GM23248 (cell line): ENCODE results near the gene ARHGEF1. TPM values are rescaled to one million over a fixed set of nuclear protein-coding genes. Genes with fewer than 3 reads are reported as not detected.

ENCODE experiments used
- DNase-seq: peaks from one replicate; pipeline ENCODE4 v3.0.0-alpha.2; 2015
- H2AFZ ChIP-seq: fragments of 200-600 bp; sonication (generic); 2 replicates; pipeline ENCODE4 v1.6.1; 2016; ENCODE audit warnings: antibody characterized with exemption
- H3F3A ChIP-seq: fragments of 200-600 bp; sonication (generic); 2 replicates; pipeline ENCODE4 v1.6.1; 2016; ENCODE audit warnings: mild to moderate bottlenecking, antibody characterized with exemption, mixed run types; ENCODE audit not compliant: insufficient read depth
- H3K27ac ChIP-seq: fragments of 200-600 bp; sonication (generic); 2 replicates; pipeline ENCODE4 v1.5.1; 2016; ENCODE audit warnings: mild to moderate bottlenecking
- H3K27me3 ChIP-seq: fragments of 200-600 bp; sonication (generic); replicated peaks from 2 replicates; pipeline ENCODE4 v1.6.1; 2016; ENCODE audit warnings: mild to moderate bottlenecking; ENCODE audit not compliant: insufficient read depth
- H3K36me3 ChIP-seq: fragments of 200-600 bp; sonication (generic); 2 replicates; pipeline ENCODE4 v1.6.1; 2016; ENCODE audit warnings: low read depth, mild to moderate bottlenecking
- H3K4me1 ChIP-seq: fragments of 200-600 bp; sonication (generic); 2 replicates; pipeline ENCODE4 v1.6.1; 2016; ENCODE audit warnings: mild to moderate bottlenecking; ENCODE audit not compliant: insufficient read depth
- H3K4me2 ChIP-seq: fragments of 200-600 bp; sonication (generic); one replicate; pipeline ENCODE4 v1.6.1; 2016; ENCODE audit warnings: mild to moderate bottlenecking; ENCODE audit not compliant: unreplicated experiment
- H3K4me3 ChIP-seq: fragments of 200-600 bp; sonication (generic); 2 replicates; pipeline ENCODE4 v1.5.1; 2016; ENCODE audit warnings: mild to moderate bottlenecking
- H3K79me2 ChIP-seq: fragments of 200-600 bp; sonication (generic); 2 replicates; pipeline ENCODE4 v1.6.1; 2016; ENCODE audit warnings: mild to moderate bottlenecking; ENCODE audit not compliant: insufficient read depth
- H3K9ac ChIP-seq: fragments of 200-600 bp; sonication (generic); 2 replicates; pipeline ENCODE4 v1.6.1; 2016; ENCODE audit warnings: mild to moderate bottlenecking
- H3K9me2 ChIP-seq: fragments of 200-600 bp; sonication (generic); 2 replicates; pipeline ENCODE4 v1.6.1; 2016; ENCODE audit warnings: mixed run types, mild to moderate bottlenecking, moderate library complexity; ENCODE audit not compliant: insufficient read depth
- H3K9me3 ChIP-seq: fragments of 200-600 bp; sonication (generic); one replicate; pipeline ENCODE4 v1.6.1; 2017; ENCODE audit warnings: low read depth
- H4K20me1 ChIP-seq: fragments of 200-600 bp; sonication (generic); 2 replicates; pipeline ENCODE4 v1.6.0; 2016; ENCODE audit not compliant: insufficient read depth
- EZH2 ChIP-seq: fragments of 200-600 bp; sonication (generic); IDR thresholded peaks from 2 replicates; pipeline ENCODE4 v1.6.1; 2018; ENCODE audit warnings: antibody characterized with exemption, mild to moderate bottlenecking; ENCODE audit not compliant: insufficient read depth, poor library complexity, severe bottlenecking
- EZH2phosphoT487 ChIP-seq: fragments of 200-600 bp; sonication (generic); IDR thresholded peaks from 2 replicates; pipeline ENCODE4 v1.6.1; 2018; ENCODE audit warnings: antibody characterized with exemption, moderate library complexity, mild to moderate bottlenecking, low read depth; ENCODE audit not compliant: insufficient read depth
- WGBS, 2 experiments: methylation state at CpG; one replicate each; pipeline ENCODE4 v1.1.6; 2015 to 2017; ENCODE audit warnings: low lambda C conversion rate in 2 of 2, low coverage in 1 of 2; ENCODE audit errors: missing lambda C conversion rate in 2 of 2; 5-methylcytosine and 5-hydroxymethylcytosine counted together
- in situ Hi-C: fragments of 300-500 bp; cut with MboI; formaldehyde crosslinking; loops from 2 replicates; pipeline ENCODE4 v1.15.0; 2020
- polyA plus RNA-seq: library from polyadenylated mRNA; unstranded; fragments of >200 nt; fragmentation: Nextera tagmentation; extraction: Ambion mirVana; gene quantifications from 2 replicates; pipeline ENCODE4 v1.2.1, GENCODE V29; 2016
- total RNA-seq: library from RNA; depleted of rRNA; stranded (reverse); fragments of >200 nt; shearing (Covaris generic); gene quantifications from 2 replicates; pipeline ENCODE4 v1.2.3, GENCODE V29; 2014

ARHGEF1 gene
- total and polyA plus RNA-seq, 2 experiments from 2014 or later = 46.2 to 49.6 TPM

- in situ Hi-C loops = no loop called here
- DNase-seq = no peak
Observed at GRCh38 chr19:41922585-41922984, 39.6 kb downstream of the ARHGEF1 start.

GRCh38 chr19:41923045-41923788 is 40.2 kb downstream of the ARHGEF1 start:
- no peak overlapping the region for H3K9ac ChIP-seq
- H2AFZ ChIP-seq = no peak overlapping the region
- H3K27ac ChIP-seq = no peak overlapping the region
- H3K9me3 ChIP-seq = no peaks in the 10 kb centered on the region
- H3K27me3 ChIP-seq = peaks cover 64% of the 10 kb centered on the region
- H3K4me3 ChIP-seq = no peak overlapping the region
- no peaks in the 10 kb centered on the region for H3F3A ChIP-seq
- no peaks in the 10 kb centered on the region for H3K79me2 ChIP-seq
- no peaks in the 10 kb centered on the region for H3K4me1 ChIP-seq
- no peaks in the 10 kb centered on the region for H4K20me1 ChIP-seq
- TF ChIP-seq EZH2phosphoT487 = no peak
- TF ChIP-seq EZH2 = no peak
- in situ Hi-C loops = no loop called here
- DNase-seq = no peak
- 16 to 31% methylated on average over 3 to 6 of the region's 6 CpGs for WGBS, 2 experiments
- H3K4me2 ChIP-seq = no peak overlapping the region
- no peaks in the 10 kb centered on the region for H3K9me2 ChIP-seq
- H3K36me3 ChIP-seq = no peaks in the 10 kb centered on the region

More at GRCh38 chr19:41922585-41922984, 39.6 kb downstream of the ARHGEF1 start:
- no peak overlapping the region for H2AFZ ChIP-seq
- H4K20me1 ChIP-seq = no peaks in the 10 kb centered on the region
- H3K4me2 ChIP-seq = no peak overlapping the region
- H3K4me3 ChIP-seq = no peak overlapping the region
- H3K79me2 ChIP-seq = no peaks in the 10 kb centered on the region
- no peaks in the 10 kb centered on the region for H3F3A ChIP-seq
- no peaks in the 10 kb centered on the region for H3K9me2 ChIP-seq
- no peak overlapping the region for H3K9ac ChIP-seq
- WGBS, 2 experiments = 7 to 8% methylated on average over 12 to 18 of the region's 18 CpGs
- H3K9me3 ChIP-seq = no peaks in the 10 kb centered on the region
- H3K27ac ChIP-seq = no peak overlapping the region
- peaks cover 63% of the 10 kb centered on the region for H3K27me3 ChIP-seq
- H3K36me3 ChIP-seq = no peaks in the 10 kb centered on the region
- TF ChIP-seq EZH2phosphoT487 (no peak), EZH2 (no peak)
- H3K4me1 ChIP-seq = no peaks in the 10 kb centered on the region

GRCh38 chr19:41924151-41925145 is 41.5 kb downstream of the ARHGEF1 start:
- in situ Hi-C loops = no loop called here
- Histone ChIP-seq H2AFZ (no peak overlapping the region), H3K79me2 (no peaks in the 10 kb centered on the region), H3K9ac (no peak overlapping the region), H3K36me3 (no peaks in the 10 kb centered on the region), H3K27me3 (peaks cover 76% of the 10 kb centered on the region), H3K27ac (no peak overlapping the region), H3K4me3 (no peak overlapping the region), H3K4me1 (no peaks in the 10 kb centered on the region), H3K4me2 (no peak overlapping the region), H3K9me2 (no peaks in the 10 kb centered on the region), H3K9me3 (no peaks in the 10 kb centered on the region), H3F3A (no peaks in the 10 kb centered on the region), H4K20me1 (no peaks in the 10 kb centered on the region)
- TF ChIP-seq EZH2 (no peak), EZH2phosphoT487 (no peak)
- WGBS, 2 experiments = 9 to 11% methylated on average over 13 of the region's 13 CpGs
- no peak for DNase-seq

DNA sequence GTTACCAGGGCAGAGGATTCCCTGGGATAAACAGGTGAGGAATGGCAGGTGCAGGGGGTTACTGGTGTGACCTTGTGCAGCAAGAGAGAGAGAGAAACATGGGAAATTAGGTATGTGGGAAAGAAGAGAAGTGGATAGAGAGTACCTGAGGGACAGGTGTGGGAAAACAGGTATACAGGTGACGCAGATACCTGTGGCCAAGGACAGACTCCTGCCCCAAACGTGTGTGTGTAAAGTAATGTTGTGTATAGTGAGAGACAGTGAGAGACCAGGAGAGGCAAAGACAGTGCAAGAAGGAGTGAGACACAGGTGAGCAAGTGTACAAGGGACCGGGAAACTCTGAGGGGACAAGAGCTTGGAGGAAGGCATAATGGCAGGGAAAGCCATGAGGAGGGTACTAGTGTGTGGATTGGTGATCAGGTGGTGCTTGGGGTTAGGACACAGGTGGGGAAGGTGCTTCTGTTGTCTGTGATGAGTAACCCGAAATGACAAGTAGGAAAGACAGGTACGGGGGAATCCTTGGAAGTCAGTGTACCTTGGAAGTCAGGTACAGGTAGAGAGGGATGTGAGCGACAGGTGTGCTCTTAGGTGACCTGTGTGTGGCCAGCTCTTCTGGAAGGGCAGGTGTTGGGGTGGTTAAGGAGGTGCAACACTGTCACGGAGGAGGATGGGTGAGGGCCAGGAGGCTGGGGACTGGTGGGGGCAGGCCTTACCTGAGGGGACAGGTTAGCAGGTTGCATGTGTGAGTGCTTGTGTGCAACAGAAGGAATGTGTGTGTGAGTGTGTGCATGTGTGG is 42.4 kb downstream of the ARHGEF1 start:
- no peak overlapping the region for H2AFZ ChIP-seq
- in situ Hi-C loops = no loop called here

More for the DNA sequence above, 42.4 kb downstream of the ARHGEF1 start:
- no peak for DNase-seq
- peaks cover 83% of the 10 kb centered on the region for H3K27me3 ChIP-seq
- no peak overlapping the region for H3K9ac ChIP-seq
- H3K9me3 ChIP-seq = no peaks in the 10 kb centered on the region
- H3F3A ChIP-seq = no peaks in the 10 kb centered on the region
- no peaks in the 10 kb centered on the region for H4K20me1 ChIP-seq
- H3K4me1 ChIP-seq = no peaks in the 10 kb centered on the region
- no peak overlapping the region for H3K4me2 ChIP-seq
- H3K4me3 ChIP-seq = no peak overlapping the region
- no peaks in the 10 kb centered on the region for H3K36me3 ChIP-seq
- 25 to 37% methylated on average over 7 of the region's 7 CpGs for WGBS, 2 experiments
- no peaks in the 10 kb centered on the region for H3K79me2 ChIP-seq
- H3K27ac ChIP-seq = no peak overlapping the region
- no peaks in the 10 kb centered on the region for H3K9me2 ChIP-seq
- no peak for TF ChIP-seq EZH2
